Measurements from ENCODE around the gene PLOD3. TPM values are rescaled to one million over a fixed set of nuclear protein-coding genes. Genes with fewer than 3 reads are reported as not detected.
A peak's percentile ranks its signal among the peaks of the same experiment; 100 is the strongest.

Gene PLOD3
- total and polyA plus RNA-seq, 10 donors = 20.4 to 72.5 (median 50.3) TPM

DNA sequence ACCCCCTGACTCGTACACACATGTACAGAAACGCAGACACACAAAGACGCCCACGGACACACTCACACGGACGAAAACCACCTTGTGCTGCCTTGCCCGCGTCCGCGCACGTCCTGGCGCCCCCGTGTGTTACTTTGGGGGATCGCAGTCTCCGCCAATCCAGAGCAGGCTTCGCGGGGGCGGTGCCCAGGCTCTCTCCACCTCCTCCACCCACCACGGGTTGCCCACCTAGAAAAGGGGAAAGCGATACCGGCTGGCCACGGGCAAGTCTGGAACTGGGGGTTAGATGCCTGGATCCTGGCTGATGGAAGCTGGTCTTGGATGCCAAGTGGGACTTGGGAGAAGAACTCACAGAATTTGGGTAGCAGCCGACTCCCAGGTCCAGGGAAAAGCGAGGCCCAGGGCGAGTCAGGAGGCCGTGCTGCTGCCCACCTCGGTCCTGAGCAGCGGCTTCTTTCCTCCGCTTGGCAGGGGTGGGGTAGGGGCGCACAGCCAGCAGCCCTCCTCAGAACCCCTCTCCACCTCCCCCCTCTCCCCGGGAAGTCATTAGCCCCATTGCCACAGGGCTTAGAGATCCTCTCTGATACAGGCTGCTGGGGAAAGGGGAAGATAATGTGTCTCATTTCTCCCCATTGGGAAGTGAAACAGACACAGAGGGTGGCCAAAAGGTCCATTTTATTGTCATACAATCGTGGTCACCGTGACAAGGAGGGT is 47.4 kb downstream of the PLOD3 start:
- H3K4me1 ChIP-seq = peaks cover 41 to 82% (median 65%) of the 10 kb centered on the region in 6 donors
- no peaks in the 10 kb centered on the region for H3K36me3 ChIP-seq
- no peak overlapping the region for H3K4me3 ChIP-seq
- H3K9me3 ChIP-seq = peaks cover 0 to 9% (median 0%) of the 10 kb centered on the region in 8 donors
- intact Hi-C loops (cut with DNase I; ENCODE audit: low total_unique reads) = no loop called here
- peaks cover 26 to 100% (median 100%) of the 10 kb centered on the region in 7 donors for H3K27me3 ChIP-seq (replicated peaks in 1 of 7)
- WGBS, 5 donors = 0 to 6% (median 3%) methylated on average over 25 to 33 of the region's 33 CpGs
- TF ChIP-seq POLR2AphosphoS5 (IDR thresholded peaks at IDR 0.05) = peak in 2 of 3 donors; percentile 51 to 60
- no peak for TF ChIP-seq POLR2A (IDR thresholded peaks at IDR 0.05)
- TF ChIP-seq, protein P1, sequence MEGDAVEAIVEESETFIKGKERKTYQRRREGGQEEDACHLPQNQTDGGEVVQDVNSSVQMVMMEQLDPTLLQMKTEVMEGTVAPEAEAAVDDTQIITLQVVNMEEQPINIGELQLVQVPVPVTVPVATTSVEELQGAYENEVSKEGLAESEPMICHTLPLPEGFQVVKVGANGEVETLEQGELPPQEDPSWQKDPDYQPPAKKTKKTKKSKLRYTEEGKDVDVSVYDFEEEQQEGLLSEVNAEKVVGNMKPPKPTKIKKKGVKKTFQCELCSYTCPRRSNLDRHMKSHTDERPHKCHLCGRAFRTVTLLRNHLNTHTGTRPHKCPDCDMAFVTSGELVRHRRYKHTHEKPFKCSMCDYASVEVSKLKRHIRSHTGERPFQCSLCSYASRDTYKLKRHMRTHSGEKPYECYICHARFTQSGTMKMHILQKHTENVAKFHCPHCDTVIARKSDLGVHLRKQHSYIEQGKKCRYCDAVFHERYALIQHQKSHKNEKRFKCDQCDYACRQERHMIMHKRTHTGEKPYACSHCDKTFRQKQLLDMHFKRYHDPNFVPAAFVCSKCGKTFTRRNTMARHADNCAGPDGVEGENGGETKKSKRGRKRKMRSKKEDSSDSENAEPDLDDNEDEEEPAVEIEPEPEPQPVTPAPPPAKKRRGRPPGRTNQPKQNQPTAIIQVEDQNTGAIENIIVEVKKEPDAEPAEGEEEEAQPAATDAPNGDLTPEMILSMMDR (IDR thresholded peaks at IDR 0.05 in 8 of 11, conservative IDR thresholded peaks at IDR 0.05 in 3 of 11) = peak; percentile 56 to 95 (median 85)
- no peak overlapping the region for H3K27ac ChIP-seq
- DNase-seq = peak; percentile 93

DNA sequence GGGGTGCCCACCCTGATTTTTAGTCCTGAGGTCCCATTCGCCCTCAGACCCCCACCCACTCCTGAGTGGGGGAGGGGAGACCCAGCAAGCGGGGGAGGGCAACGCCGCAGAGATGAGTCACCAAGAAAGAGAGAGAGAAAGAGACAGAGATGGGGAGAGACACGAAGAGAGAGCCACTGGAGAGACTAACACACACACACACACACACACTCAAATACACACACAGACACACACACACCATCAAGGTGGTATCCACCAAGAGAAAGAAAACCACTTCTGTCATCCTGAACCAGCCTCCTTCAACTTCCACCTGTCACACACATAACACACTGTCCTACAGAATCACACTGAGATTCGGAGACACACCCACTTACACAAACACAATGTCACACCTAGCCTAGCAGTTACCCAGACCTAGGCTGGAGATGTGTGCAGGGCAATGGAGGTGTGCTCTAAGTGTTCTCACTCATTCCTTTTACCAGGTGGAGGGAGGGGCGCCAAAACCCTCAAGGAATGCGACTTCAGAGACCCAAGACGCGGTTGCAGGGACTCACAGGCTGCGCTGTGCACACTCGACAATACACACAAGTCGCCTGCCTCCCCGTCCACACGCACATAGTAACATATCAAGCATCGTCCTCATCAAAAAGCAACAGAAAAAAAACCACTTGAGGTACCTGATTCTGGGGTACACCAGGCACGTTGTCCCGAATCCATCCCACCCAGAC is 48.1 kb downstream of the PLOD3 start:
- Histone ChIP-seq H3K4me3 (no peak overlapping the region), H3K27ac (no peak overlapping the region), H3K4me1 (peaks cover 47 to 84% (median 69%) of the 10 kb centered on the region in 6 donors), H3K9me3 (peaks cover 0 to 9% (median 0%) of the 10 kb centered on the region in 8 donors), H3K36me3 (no peaks in the 10 kb centered on the region), H3K27me3 (replicated peaks in 1 of 7) (peaks cover 22 to 100% (median 100%) of the 10 kb centered on the region in 7 donors)
- intact Hi-C loops (cut with DNase I; ENCODE audit: low total_unique reads) = no loop called here
- TF ChIP-seq POLR2A (IDR thresholded peaks at IDR 0.05) (no peak), POLR2AphosphoS5 (IDR thresholded peaks at IDR 0.05) (no peak)
- TF ChIP-seq, protein P1 (IDR thresholded peaks at IDR 0.05 in 8 of 11, conservative IDR thresholded peaks at IDR 0.05 in 3 of 11) = no peak
- DNase-seq = no peak
- 3 to 6% (median 4%) methylated on average over 17 to 18 of the region's 18 CpGs for WGBS, 5 donors

DNA sequence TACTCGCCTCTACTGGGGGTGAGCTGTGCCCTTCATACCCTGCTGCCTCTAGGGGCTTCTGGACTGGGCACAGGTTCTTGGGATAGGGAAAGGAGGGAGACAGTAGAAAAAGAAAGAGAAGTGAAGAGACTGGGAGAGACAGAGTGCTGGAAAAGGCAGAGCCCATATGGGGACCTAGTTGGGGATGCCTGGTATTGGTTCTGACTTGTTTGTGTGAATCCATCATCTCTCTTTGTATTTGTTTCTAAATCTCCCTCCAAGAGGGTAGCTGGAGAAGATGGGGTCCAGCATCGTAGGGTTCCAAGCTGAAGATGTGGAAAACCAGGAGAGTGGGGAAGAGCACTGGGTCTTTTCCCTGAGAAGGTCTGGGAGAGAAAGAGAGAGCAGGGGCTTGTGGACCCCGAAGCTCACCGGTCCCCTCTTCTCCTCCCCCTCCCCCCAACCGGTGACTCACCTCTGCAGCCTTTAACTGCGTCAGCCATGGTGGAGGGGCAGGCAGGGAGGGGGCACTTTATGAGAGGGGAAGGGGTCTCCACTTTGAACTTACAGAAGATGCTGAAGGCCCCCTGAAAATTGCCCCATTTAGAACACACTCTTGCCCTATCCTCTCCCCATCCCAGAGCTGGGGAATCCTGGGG is 48.9 kb downstream of the PLOD3 start:
- intact Hi-C loops (cut with DNase I; ENCODE audit: low total_unique reads) = no loop called here
- no peak for TF ChIP-seq POLR2A (IDR thresholded peaks at IDR 0.05)
- TF ChIP-seq POLR2AphosphoS5 (IDR thresholded peaks at IDR 0.05) = no peak
- TF ChIP-seq, protein P1 (IDR thresholded peaks at IDR 0.05 in 8 of 11, conservative IDR thresholded peaks at IDR 0.05 in 3 of 11) = no peak
- peaks cover 0 to 6% (median 0%) of the 10 kb centered on the region in 8 donors for H3K9me3 ChIP-seq
- 2 to 7% (median 3%) methylated on average over 6 of the region's 6 CpGs for WGBS, 5 donors
- H3K27me3 ChIP-seq (replicated peaks in 1 of 7) = peaks cover 19 to 100% (median 100%) of the 10 kb centered on the region in 7 donors
- no peaks in the 10 kb centered on the region for H3K36me3 ChIP-seq
- H3K4me1 ChIP-seq = peaks cover 54 to 84% (median 69%) of the 10 kb centered on the region in 6 donors
- DNase-seq = no peak
- H3K4me3 ChIP-seq = no peak overlapping the region
- no peak overlapping the region for H3K27ac ChIP-seq
